ENCODE results near the gene IGFALS.
A peak's percentile ranks its signal among the peaks of the same experiment; 100 is the strongest.

IGFALS gene

DNA sequence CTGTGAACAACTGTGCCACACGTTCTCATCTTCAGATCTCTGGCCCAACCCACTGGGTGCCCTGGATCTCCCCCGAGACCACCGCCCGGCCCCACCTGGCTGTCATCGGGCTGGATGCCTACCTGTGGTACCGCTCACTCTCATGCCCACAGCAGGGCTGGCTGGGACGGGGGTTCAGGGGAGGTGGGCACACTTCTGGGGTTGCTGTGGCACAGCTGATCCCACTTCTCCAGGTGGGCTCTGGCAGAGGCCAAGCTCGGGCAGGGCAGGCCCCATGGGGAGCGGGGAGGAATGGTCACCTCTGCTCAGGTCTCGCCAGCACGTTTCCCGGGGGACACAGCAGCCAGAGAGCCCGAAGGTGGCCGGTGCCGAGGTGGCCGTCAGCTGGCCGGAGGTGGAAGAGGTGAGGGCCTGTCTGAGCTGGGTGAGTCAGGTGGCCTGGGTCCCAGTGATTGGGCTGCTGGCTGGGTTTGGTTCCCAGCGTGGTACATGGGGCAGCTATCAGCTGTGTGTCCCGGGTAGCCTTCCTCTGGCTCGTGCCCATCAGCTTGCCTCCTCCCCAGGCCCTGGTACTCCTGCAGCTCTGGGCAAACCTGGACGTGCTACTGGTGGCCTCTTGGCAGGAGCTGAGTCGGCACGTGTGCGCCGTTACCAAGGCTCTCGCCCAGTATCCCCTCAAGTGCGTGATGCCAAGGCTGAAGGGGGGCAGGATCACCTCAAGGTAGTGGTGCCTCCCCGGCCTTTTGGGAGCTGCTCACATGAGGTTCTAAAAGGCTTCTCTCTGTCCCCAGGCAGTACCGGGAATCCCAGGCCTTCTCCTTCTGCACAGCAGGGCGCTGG lies 18.3 kb downstream of the IGFALS start:
- no peak for DNase-seq

GRCh38 chr16:1774448-1774780 lies 19.1 kb downstream of the IGFALS start:
- no peak for DNase-seq

DNA sequence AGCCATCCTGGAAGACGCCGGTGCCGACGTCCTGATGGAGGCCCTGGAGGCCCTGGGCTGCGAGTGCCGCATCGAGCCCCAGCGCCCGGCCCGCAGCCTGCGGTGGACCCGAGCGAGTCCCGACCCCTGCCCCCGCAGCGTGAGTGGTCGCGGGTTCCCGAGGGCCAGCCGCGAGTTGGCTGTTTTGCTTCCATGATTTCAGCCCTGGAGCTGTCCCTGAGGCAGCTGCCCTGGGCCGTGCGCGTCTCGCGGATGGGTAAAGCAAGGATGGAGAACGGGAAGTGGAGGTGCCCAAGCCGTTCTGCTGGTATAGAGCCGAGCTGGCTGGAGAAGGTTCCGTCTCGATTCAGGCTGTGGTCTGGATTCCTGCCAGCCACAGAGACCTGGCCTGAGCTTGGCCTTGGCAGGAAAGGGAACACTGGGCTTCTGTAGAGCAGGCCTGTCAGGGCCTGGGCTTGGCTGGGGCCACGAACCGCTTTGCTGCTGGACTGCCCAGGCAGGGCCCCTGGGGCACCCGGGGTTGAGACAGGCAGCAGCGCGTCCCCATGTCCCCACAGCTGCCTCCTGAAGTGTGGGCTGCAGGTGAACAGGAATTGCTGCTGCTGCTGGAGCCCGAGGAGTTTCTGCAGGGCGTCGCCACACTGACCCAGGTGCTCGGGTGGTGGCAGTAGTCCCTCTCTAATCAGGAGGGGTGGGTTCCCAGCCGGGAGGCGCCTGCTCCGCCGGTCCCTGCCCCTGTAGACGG lies 19.6 kb downstream of the IGFALS start:
- peak; percentile 71 for DNase-seq

DNA sequence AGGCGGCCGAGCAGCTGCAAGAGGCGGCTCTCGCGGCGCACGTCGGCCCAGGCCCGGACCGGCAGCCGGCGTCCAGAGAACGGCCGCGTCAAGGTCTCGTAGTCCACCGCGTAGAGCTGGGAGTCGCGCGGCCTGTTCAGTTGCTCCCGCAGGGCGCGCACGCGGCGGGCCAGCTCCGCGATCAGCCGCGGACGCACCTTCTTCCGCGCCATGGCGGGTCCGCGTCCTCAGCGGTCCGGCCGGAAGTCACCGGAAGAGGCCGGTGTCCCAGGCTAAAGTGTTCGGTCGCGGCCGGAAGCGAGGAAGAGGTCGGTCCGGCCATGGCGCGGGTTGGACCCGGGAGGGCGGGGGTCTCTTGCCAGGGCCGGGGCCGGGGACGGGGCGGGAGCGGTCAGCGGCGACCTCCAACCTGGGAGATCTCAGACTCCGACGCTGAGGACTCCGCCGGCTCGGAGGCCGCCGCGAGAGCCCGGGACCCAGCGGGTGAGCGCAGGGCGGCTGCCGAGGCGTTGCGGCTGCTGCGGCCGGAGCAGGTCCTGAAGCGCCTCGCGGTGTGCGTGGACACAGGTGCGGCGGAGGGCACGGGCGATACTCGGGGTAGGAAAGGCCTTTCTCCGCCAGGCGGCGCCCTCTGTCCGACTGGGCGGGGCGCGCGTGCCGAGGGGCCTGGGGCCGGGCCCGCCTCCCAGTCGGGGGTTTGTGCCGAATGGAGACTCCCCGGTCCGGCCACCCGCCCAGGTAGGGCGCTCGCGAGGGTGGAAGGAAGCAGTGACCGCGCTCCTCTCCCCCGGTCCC lies 20.4 kb downstream of the IGFALS start, which contains the start of gene MRPS34:
Gene MRPS34, minus strand, starts transcription at position 227 of the 795 bp plus-strand sequence. Its CDS starts 15 bp downstream, at position 212.
- DNase-seq: peak; percentile 92

DNA sequence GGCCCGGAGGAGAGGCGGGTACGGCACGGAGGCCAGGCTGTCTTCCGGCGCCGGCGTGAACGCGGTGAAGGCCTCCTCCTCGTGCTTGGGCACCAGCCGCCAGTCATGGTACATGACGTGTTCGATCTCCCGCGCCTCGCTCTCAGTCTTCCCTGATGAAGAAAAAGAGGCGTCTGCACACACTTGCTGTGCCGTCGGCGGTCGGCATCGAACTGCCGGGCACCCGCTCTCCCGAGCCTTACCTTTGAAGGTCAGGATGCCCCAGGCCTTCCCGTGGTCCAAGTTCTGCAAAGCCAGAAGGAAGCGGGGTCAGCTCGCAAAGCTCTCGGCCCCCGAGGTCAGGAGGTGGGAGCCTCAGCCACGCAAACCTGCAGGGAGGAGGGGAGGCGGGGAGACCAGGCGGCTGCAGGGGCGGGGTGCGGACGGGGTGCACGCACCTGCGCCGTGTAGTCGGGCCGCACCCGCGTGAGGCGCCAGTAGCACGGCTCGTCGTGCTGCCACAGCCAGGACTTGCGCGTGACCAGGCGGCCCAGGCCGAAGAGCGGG lies 21.1 kb downstream of the IGFALS start, which contains the start of gene EME2:
Gene EME2, plus strand, starts transcription at position 449 of the 546 bp plus-strand sequence. CDS start 418 bp downstream, outside the sequence.
- peak; percentile 84 for DNase-seq

DNA sequence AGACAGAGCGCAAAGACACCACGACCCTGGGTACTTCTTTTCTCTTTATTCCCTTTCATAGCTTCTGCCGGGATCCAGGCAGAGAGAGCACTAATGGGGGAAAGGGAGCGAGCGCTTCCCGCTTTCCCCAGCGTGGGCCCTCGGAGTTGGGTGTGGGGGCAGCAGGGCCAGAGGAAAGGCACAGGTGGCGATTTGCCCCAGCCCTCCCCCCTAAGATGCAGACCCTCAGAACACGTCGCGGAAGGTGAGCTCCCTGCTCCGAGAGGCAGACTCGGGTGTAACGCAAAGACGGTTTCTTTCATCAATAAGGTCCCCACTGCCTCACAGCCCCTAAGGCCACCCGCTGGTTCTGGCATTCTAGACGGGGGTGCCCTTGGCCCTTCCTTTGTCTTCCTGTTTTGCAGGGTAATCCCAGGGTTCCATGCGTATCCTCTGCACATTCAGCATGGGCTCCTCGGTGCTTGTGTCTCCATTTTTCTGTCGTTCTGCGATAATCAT lies 21.6 kb downstream of the IGFALS start:
- DNase-seq: no peak

DNA sequence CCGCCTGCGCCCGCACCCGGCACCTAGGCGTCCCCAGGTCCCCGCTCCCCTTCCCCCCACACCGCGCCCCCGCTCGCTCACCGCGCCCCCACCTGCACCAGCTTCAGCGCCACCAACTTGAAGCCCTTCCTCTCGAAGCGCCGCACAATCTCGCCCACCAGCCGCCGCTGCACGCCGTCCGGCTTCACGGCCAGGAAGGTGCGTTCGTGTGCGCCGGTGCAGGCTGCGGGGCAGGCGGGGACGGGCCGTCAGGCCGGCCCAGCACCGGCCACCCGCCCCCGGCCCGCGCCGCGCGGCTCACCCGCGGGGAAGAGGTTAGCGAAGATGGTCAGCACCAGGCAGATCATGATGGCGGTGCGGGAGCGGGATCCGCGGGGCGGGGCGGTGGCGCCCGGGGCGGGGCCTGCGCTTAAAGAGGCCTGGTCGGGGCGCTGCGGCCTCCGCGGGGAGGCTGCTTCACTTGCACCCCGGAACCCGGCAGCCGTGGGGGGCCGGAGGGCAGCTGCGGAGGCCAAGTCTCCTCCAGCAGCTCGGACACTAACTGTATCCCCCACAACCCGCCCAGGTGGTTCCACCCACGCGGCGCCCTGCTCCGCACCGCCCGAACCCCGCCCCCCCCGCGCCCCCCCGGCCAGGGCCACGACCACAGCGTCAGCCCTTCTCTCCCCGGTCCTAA lies 22.2 kb downstream of the IGFALS start, which contains the start of gene NME3:
Gene NME3, minus strand, starts transcription at position 356 of the 676 bp plus-strand sequence. Its CDS starts 9 bp downstream, at position 347.
- peak; percentile 93 for DNase-seq

DNA sequence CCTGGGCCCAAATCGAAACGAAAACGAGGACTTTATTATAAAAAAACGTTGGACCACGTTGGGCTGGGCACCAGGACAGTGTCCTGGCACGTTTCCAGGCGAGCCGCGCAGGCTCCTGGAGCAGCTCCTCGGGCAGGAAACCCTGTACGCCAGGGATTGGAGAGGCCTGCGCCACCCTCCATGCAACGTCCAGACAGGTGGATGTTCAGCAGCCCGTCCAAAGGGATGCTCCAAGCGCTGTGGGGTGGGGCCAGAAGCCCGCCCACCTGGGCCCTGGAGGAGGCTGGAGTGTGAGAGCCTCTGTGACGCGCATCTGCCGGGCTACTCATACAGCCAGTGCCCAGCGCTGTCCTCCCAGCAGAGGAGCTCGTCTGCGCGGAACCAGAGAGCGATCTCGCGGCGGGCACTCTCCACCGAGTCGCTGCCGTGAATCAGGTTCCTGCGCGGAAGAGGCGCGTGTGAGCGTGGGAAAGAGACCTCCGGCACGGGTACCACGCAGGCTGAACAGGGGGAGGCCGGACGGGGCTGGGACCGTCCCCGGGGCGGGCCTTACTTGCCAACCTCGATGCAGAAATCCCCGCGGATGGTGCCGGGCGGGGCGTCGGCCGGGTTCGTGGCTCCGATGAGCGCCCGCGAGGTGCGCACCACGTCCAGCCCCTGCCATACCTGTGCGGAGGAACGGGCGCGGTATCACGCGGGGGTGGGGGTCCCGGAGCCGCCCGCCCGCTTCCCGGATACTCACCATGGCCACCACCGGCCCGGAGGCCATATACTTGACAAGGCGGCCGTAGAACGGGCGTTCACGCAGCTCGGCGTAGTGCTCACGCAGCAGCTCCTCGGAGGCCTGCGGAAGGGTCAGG lies 22.9 kb downstream of the IGFALS start:
- DNase-seq: peak; percentile 86

DNA sequence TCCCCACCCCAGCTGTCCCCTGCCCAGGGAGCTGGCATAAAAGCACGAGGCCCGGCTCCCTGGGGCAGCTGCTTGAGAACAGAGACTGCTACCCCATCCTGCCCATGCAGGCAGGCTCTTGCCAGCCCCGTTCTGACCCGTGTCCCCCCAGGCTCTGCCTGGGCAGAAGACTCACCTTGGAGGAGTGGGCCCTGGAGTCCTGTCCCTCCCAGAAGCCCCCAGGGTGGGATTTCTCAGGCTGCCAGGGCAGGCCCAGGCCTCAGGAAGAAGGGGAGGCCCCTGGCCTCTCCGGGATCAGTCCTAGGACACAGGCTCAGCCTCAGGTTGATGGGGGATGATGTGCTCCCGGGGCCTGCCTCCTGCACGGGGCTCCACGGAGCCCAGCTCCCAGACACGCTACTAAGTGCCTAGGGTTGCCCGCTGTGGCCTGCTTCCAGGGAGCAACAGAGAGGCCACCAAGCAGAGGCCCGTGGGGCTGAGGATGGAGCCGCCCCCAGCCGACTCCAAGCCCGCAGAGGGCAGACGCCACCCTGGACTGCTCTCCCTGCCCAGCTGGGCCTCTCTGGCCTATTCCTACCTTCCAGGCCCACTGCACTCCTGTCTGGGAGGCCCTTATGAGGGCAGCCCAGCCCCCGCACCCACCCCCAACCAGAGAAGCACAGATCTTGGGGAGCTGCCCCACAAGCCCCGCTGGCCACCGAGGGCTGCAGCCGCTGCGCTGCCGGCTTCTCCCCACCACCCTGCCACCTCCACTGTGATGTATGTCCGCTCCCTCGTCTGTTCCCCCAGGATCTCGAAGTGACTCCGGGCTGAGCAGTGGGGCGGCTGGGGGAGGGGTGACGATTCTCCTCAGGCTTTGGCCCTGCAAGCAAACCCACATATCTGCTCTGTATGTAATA lies 23.9 kb downstream of the IGFALS start:
- DNase-seq: no peak

DNA sequence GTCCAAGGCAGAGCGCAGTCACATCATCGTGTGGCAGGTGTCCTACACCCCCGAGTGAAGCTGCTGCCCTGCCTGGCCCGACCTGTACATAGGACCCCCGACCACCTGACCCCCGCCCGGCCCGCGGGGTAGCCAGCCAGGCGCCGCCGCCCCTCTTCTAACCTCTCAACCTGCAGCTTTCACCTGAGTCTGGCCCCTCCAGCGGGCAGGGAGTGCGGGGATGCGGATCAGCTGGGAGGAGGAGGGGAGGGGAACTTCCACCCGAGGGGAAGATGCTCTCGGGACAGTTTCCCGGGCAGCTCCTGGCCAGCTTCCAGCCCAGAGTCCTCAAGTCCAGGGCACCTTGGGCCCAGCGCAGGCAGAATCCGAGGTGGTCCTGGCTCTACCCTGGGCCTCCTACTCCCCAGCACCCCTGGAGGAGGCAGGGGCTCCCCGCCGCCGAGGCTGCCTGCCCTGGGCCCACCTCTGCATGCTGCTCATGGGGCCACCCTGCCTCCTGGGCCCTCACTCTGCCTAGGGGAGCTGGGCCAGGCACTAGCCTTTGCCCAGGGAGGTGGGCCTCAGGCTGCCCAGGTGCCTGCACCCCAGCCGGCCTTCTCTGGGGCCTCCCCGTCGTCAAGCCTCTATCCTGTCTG lies 24.6 kb downstream of the IGFALS start:
- no peak for DNase-seq

DNA sequence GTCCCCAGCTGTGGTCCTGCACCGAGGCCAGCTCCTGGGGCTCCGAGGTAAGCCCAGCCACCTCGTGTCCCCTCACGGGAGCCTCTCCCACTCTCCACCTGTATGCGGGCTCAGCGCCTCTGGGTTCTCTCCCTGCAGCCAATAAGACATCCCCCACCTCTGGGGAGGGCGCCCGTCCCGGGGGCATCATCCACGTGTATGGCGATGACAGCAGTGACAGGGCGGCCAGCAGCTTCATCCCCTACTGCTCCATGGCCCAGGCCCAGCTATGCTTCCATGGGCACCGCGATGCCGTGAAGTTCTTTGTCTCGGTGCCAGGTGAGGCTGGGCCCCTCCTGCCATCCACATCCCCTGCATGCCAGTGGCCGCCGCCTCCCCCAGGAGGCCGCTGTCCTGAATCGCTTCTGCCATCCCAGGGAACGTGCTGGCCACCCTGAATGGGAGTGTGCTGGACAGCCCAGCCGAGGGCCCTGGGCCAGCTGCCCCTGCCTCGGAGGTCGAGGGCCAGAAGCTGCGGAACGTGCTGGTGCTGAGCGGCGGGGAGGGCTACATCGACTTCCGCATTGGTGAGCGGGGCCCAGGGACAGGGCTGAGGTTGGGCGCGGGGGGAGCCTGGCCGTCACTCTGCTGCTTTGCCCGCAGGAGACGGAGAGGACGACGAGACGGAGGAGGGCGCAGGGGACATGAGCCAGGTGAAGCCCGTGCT lies 25.3 kb downstream of the IGFALS start:
- DNase-seq: no peak

DNA sequence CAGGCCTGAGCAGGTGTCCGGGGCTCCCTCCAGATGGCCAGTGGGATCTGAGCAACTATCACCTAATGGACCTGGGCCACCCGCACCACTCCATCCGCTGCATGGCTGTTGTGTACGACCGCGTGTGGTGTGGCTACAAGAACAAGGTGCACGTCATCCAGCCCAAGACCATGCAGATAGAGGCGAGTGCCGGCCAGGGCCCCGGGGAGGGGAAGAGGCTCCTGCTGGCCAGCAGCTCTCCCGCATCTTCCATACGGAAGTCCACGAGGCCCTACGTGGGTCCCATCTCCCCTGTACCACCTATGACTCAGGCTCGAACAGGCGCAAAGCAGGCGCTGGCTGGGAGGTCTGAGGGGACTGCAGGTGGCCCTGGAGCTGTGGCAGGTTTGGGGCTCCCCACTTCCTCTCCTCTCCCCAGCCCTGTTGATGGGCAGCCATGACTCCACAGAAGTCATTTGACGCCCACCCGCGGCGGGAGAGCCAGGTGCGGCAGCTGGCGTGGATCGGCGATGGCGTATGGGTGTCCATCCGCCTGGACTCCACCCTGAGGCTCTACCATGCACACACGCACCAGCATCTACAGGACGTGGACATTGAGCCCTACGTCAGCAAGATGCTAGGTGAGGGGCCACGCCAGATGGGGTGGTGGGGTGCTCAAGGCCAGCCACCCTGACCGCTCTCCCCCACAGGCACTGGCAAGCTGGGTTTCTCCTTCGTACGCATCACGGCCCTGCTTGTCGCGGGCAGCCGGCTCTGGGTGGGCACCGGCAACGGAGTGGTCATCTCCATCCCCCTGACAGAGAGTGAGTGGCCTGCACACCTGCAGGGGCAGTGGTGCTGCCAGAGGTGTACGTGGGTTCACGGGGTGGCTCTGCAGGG lies 26.1 kb downstream of the IGFALS start:
- DNase-seq: no peak

DNA sequence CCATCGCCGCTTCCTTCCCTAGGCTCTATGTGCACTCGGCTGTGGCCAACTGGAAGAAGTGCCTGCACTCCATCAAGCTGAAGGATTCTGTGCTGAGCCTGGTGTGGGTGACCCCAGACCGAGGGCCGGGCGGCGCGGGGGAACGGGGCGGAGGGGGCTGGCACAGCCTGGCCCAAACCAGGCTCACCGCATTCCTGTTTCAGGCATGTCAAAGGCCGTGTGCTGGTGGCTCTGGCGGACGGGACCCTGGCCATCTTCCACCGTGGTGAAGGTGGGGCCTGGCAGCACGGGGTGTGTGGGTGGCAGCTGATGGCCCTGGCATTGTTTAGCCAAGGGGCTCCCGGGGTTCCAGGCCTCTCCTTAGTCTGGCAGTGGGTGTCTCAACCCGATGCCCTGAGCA lies 26.8 kb downstream of the IGFALS start:
- no peak for DNase-seq

DNA sequence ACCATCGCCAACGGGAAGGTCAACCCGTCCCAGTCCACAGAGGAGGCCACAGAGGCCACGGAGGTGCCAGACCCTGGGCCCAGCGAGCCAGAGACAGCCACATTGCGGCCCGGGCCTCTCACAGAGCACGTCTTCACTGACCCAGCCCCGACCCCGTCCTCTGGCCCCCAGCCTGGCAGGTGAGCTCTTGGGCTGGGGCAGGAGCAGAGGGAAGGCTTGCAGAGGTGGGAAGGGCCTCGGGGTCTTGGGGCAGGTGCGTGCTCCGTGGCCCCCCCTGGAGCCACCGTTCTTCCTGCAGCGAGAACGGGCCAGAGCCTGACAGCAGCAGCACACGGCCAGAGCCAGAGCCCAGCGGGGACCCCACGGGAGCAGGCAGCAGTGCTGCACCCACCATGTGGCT lies 27.3 kb downstream of the IGFALS start:
- DNase-seq: no peak

DNA sequence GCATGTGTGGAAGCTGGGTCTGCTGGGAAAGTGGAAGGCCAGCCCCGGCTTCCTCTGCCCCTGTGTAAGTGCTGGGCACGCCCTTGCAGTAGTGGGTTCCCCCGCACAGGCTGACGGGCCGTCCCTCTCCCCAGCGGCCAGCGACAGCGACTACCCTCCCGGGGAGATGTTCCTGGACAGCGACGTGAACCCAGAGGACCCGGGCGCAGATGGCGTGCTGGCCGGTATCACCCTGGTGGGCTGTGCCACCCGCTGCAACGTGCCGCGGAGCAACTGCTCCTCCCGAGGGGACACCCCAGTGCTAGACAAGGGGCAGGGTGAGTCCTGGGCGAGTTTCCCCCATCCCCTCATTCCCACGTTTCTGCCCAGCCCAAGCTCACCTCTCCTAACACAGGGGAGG lies 27.7 kb downstream of the IGFALS start:
- no peak for DNase-seq

GRCh38 chr16:1764971-1765370 lies 28.5 kb downstream of the IGFALS start:
- DNase-seq: no peak
